Measurements from ENCODE around the gene PRICKLE2. TPM values are rescaled to one million over a fixed set of nuclear protein-coding genes. Genes with fewer than 3 reads are reported as not detected.

PRICKLE2 gene
- total and polyA plus RNA-seq, 2 donors (not counting 1 experiment from before 2014, with no cell fraction given) = 14.1 to 29.4 TPM

DNA sequence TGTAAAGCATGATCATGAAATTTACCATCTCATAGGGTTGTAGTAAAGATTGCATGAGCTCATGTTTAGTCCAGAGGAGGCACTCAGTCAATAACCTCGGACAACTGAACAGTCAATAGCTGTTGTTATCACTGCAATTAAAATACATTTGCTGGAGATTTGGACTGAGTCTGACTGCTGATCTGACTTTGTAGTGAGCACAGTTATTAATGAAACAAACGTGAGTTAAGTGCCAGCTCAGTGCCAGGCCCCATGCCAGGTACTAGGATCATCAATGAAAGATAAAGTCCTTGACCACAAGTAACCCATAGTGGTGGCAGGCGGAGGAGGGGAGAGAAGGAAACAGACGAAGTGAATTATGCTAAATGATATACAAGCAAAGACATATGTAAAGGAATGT lies 43.7 kb upstream of the PRICKLE2 start:
- Histone ChIP-seq H3K9ac (ENCODE audit: insufficient read depth, low read length) (no peak overlapping the region), H3K27ac (ENCODE audit: insufficient read depth, low read length) (no peak overlapping the region), H3K4me3 (replicated peaks in 1 of 4; ENCODE audit: control extremely low read depth in 1 of 4, insufficient read depth in 1 of 4, low read depth in 3 of 4, low read length in 4 of 4) (no peak overlapping the region), H3K4me2 (ENCODE audit: extremely low read depth, insufficient read depth, low read length) (no peak overlapping the region), H4K20me1 (ENCODE audit: control insufficient read depth, extremely low read depth, insufficient read depth, low read length) (no peaks in the 10 kb centered on the region), H3K27me3 (ENCODE audit: control insufficient read depth, insufficient read depth, low read length) (no peaks in the 10 kb centered on the region), H2AFZ (ENCODE audit: low read length) (no peak overlapping the region), H3K79me2 (ENCODE audit: control insufficient read depth, insufficient read depth, low read length) (peaks cover 11% of the 10 kb centered on the region), H3K36me3 (ENCODE audit: control insufficient read depth, insufficient read depth, low read length) (no peaks in the 10 kb centered on the region), H3K9me3 (ENCODE audit: control insufficient read depth, insufficient read depth, low read depth, low read length) (no peaks in the 10 kb centered on the region), H3K4me1 (ENCODE audit: control insufficient read depth, extremely low read depth, insufficient read depth, low read length) (peaks cover 10% of the 10 kb centered on the region)
- no peak for DNase-seq (ENCODE audit: low read depth in 2 of 2)
- TF ChIP-seq EZH2 (IDR thresholded peaks at IDR 0.05; ENCODE audit: low read length, missing control alignments) (no peak), CTCF (conservative IDR thresholded peaks at IDR 0.05 in 1 of 2, IDR thresholded peaks at IDR 0.05 in 1 of 2; ENCODE audit: low read depth in 1 of 2, low read length in 2 of 2) (no peak)

DNA sequence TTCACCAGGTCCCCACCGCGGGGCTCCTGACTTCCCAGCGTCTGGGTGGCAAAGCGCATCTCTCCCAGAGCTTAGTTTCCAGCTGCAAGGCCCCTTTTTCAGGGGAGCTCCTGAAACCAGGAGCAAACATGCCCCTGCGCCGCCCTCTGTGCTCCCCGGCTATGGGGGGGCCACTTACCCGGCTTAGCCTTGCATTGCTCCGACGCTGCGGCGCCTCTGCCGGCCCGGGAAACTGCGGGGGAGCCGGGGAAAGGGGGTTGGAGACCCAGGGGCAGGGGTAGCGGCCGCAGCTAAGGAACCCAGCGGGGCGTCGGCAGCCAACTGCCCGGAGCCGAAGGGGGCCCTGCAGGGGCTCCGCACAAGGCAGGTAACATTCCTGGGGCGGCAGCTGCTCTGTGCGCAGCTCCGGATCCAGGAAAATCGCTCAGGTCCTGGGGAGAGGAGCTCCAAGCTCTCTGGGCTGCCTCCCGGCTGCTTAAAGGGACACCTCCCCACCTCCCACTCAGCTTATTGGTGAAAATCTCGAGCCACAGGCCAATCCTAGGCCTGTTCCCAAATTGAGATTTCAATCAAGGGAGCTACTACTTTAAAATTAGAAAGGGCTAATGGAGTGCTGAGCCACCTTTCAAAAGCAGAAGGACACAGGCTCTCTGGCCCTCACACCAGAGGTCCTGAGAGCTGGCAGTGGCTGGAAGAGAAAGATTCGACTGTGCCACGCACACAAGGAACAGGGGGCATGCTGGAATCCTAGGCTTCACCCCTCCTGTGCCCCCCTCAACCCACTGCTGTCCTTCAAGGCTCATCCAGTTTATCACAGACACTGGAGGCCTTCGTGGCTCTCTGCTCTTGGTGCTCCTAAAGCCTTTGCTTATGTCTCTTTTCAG lies 42.7 kb upstream of the PRICKLE2 start:
- peak overlapping the region; percentile 71 for H3K27ac ChIP-seq (ENCODE audit: insufficient read depth, low read length)

More for the DNA sequence above, 42.7 kb upstream of the PRICKLE2 start:
- peaks cover 14% of the 10 kb centered on the region for H3K4me1 ChIP-seq (ENCODE audit: control insufficient read depth, extremely low read depth, insufficient read depth, low read length)
- TF ChIP-seq CTCF (conservative IDR thresholded peaks at IDR 0.05 in 1 of 2, IDR thresholded peaks at IDR 0.05 in 1 of 2; ENCODE audit: low read depth in 1 of 2, low read length in 2 of 2) (no peak), EZH2 (IDR thresholded peaks at IDR 0.05; ENCODE audit: low read length, missing control alignments) (no peak)
- no peaks in the 10 kb centered on the region for H3K27me3 ChIP-seq (ENCODE audit: control insufficient read depth, insufficient read depth, low read length)
- H3K36me3 ChIP-seq (ENCODE audit: control insufficient read depth, insufficient read depth, low read length) = no peaks in the 10 kb centered on the region
- H3K4me2 ChIP-seq (ENCODE audit: extremely low read depth, insufficient read depth, low read length) = peak overlapping the region; percentile 57
- peak overlapping the region; percentile 68 for H2AFZ ChIP-seq (ENCODE audit: low read length)
- peak overlapping the region; percentile 72 for H3K9ac ChIP-seq (ENCODE audit: insufficient read depth, low read length)
- H4K20me1 ChIP-seq (ENCODE audit: control insufficient read depth, extremely low read depth, insufficient read depth, low read length) = no peaks in the 10 kb centered on the region
- no peaks in the 10 kb centered on the region for H3K9me3 ChIP-seq (ENCODE audit: control insufficient read depth, insufficient read depth, low read depth, low read length)
- H3K79me2 ChIP-seq (ENCODE audit: control insufficient read depth, insufficient read depth, low read length) = peaks cover 21% of the 10 kb centered on the region
- DNase-seq (ENCODE audit: low read depth in 2 of 2) = peak; percentile 78 to 80
- peak overlapping the region; percentile 58 to 78 (median 66) for H3K4me3 ChIP-seq (replicated peaks in 1 of 4; ENCODE audit: control extremely low read depth in 1 of 4, insufficient read depth in 1 of 4, low read depth in 3 of 4, low read length in 4 of 4)
